GM12872 (cell line): ENCODE results near the gene CYP46A1.

Experiments used
- TF ChIP-seq, protein P1 (sequence below): IDR thresholded peaks from 3 replicates; pipeline ENCODE4 v1.5.1; 2011; ENCODE audit warnings: low read depth, mild to moderate bottlenecking, low read length, moderate library complexity; ENCODE audit not compliant: insufficient read depth

Gene CYP46A1

DNA sequence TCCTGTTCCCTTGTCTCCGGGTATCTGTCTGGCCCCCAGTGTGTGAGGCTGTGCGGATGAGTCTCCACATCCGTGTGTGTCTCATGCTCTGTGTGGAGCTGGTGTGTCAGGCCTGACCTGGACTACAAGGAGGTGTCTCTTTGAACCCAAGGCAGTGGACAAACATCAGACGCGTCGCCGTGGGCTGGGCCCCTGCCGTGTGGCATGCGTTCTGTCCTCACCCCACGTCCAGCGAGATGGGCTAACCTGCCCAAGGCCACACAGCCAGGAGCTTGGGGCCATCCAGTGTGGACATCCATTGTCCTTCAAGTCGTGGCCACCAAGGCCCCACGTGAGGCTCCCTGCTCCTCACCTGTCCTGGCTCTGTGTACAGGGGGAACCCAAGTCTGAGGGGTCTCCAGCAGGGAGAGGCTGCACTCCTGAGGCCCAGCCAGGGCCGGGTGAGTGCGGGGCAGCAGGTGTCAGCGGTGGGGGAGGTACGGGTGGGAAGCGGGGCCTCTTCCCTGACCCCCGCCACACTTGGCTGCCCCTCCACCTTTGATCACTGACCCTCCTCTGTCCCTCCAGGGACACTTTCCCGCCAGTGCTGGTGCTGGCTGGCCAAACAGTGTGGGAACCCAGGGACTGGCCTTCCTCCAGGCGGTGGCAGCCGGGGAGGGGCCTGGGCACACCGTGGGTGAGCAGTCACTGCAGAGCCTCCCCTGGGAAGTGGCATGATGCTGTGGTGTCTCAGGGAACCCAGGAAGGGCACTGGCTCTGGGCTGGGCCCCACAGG is 48.5 kb downstream of the CYP46A1 start:
- TF ChIP-seq, protein P1, sequence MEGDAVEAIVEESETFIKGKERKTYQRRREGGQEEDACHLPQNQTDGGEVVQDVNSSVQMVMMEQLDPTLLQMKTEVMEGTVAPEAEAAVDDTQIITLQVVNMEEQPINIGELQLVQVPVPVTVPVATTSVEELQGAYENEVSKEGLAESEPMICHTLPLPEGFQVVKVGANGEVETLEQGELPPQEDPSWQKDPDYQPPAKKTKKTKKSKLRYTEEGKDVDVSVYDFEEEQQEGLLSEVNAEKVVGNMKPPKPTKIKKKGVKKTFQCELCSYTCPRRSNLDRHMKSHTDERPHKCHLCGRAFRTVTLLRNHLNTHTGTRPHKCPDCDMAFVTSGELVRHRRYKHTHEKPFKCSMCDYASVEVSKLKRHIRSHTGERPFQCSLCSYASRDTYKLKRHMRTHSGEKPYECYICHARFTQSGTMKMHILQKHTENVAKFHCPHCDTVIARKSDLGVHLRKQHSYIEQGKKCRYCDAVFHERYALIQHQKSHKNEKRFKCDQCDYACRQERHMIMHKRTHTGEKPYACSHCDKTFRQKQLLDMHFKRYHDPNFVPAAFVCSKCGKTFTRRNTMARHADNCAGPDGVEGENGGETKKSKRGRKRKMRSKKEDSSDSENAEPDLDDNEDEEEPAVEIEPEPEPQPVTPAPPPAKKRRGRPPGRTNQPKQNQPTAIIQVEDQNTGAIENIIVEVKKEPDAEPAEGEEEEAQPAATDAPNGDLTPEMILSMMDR: no peak

GRCh38 chr14:99733211-99733539 is 49.1 kb downstream of the CYP46A1 start:
- TF ChIP-seq, protein P1: no peak

DNA sequence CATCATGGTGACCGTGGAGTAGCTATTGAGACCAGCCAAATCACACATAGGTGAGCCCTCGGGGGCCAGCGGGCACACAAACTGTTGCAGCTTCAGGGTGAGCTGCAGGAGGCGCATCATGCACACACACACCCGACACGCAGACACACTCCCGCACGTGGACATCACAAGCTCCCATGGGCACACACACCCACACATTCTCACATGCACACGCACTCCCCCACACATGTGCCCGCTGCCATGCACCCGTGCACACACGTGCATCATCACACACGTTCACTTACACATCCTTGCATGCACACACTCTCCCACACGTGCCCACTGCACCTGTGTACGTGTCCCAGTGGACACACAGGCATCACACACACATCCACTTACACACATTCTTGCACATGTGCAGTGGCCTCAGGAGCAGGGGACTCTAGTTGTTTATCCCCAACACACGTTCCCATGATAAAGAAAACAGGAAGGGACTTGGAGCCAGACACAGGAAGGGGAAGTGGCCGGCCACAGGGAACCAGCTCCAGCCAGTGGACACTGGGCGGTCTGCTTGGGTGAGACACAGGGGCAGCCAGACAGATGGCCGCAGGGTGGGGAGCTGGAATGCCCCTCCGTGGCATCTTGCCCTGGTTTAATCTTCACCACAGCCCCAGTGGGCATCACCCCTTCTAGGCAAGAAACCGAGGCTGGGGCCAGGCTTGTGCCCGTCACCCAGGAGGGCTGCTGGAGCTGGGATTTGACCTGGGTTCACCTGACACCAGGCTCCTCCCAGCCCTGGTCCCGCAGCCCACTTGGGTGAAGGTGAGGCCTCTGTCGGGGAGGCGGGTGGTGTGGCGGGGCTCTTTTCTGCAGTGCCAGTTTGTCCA is 49.7 kb downstream of the CYP46A1 start:
- TF ChIP-seq, protein P1: no peak

DNA sequence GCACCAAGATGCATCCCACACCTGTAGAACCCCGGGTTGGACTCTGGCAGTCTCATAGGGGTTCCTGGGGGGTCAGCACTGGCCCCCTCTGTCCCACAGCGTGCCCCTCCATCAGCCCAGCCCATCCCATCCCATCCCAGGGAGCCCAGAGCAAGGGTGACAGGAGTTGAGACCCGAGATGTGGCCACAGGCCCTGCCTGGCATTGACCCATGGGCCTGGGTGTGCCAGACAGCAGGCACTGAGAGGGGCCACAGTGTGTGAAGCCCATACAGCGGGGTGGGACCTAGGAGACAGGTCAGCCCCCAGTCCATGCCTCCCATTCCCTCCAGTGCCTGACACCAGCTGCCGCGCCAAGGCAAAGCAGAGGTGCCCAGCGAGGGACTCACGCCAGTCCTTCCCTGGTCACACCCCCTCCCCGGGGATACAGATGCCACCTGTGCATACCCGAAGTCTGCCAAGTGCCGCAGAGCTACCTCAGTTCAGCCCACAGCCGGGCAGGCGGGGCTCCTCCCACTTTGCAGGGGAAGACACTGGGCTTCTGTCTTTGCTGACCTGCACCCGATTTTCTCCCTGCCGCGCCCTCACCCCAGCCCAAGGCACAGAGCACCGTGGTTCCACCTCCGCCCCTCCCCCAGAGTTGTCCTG is 50.4 kb downstream of the CYP46A1 start:
- TF ChIP-seq, protein P1: no peak

- TF ChIP-seq, protein P1: no peak
Measured at GRCh38 chr14:99735189-99736135, 51.4 kb downstream of the CYP46A1 start.

DNA sequence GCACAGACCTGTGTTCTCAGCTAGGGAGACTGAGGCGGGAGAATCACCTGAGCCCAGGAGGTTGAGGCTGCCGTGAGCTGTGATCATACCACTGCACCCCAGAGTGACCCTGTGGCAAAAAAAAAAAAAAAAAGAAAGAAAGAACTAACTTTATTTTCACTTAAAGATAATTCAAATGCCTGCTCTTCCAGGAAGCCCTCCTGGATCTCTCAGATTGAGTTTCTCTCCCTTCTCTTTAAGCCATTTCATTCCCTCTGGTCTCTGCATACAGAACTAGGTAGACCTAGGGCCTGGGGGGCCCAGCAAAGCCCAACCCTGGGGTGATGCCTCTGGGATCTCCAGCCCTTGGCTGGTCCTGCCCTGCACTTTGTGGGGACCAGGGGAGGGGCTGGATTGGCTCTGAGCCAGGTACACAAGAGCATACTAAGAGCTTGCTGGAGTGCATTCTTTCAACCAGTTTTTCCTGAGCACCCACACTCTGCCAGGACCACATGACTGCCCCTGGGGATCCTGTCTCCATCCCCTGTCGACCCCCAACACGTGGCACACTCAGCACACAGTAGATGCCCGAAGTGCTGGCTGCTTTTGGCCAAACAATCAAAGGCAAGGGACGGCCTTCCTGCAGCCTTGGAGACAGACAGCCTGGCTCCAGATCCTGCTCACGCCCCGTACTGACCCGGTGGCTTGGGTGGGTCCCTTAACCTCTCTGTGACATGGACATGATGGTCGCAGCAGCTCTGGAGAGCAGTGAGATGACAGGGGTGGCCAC is 52.7 kb downstream of the CYP46A1 start:
- TF ChIP-seq, protein P1: no peak
